AG09309 (cell line): ENCODE measurements around the gene ZNF410.
"Not testable (repeated sequence)": the region's sequence is repeated elsewhere in the genome, so short reads cannot be mapped to it uniquely, and the experiment has no call there.

ENCODE experiments used
- DNase-seq: peaks from one replicate; pipeline ENCODE4 v3.0.0-alpha.2; 2010; ENCODE audit warnings: low read depth
- H3K4me3 ChIP-seq: 2 replicates; pipeline ENCODE4 v1.5.1; 2011; ENCODE audit warnings: mild to moderate bottlenecking, low read depth, low read length, moderate library complexity; ENCODE audit not compliant: control insufficient read depth
- CTCF ChIP-seq: IDR thresholded peaks from 2 replicates; pipeline ENCODE4 v1.5.1; 2011; ENCODE audit warnings: mild to moderate bottlenecking, low read depth, low read length, inconsistent platforms; ENCODE audit not compliant: insufficient read depth, control insufficient read depth; ENCODE audit errors: missing control alignments

ZNF410 gene

DNA sequence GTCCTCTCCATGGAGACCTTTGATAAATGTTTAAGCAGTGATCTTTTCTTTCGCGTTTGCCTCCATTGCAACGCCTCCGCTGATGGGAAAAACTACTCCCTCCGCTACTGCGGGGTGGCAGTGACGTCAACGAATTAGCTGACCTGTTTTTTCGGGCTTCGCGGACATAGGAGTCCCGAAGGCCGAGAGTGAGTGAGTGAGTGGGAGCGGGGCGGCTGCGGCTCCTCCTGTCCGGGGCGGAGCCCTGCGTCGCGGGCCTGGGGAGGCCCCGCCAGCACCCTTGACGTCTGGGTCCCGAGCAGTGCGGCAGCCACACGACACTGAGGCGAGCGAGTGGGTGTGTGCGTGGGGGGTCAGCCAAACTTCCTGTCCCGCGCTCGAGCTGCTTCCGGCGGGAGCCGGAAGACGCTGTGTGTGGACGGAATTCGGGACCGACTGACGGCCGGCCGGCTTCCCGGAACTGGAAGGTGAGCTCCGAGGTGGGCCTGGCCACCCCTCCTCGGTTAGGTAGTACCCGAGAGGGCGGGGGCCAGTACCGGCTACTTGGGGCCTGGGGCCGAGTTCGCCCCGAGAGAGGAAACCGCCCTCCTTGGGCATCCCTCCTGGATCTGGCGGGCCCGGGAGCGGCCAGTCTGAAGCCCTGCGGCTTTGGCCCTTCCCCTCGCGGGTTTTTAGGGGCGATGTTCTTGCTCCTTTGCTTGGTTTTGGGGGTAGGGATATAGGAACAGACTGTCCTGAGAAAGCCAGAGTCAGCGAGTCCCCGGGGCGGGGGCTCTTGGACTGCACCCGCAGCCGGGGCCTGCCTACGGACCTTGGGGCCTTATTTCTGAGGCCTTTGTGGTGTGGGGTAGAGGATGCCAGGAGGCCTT is at the start of gene ZNF410:
Gene ZNF410, plus strand, starts transcription at position 411 of the 869 bp plus-strand sequence. CDS start 5,317 bp downstream, outside the sequence.
- H3K4me3 ChIP-seq = peak within 1 kb of the TSS; percentile 77
- peak; percentile 90 for DNase-seq
- no peak for TF ChIP-seq CTCF

- DNase-seq, H3K4me3 ChIP-seq: not testable (repeated sequence)
Observed at GRCh38 chr14:73838293-73839034, 48.2 kb upstream of the ZNF410 start.

DNA sequence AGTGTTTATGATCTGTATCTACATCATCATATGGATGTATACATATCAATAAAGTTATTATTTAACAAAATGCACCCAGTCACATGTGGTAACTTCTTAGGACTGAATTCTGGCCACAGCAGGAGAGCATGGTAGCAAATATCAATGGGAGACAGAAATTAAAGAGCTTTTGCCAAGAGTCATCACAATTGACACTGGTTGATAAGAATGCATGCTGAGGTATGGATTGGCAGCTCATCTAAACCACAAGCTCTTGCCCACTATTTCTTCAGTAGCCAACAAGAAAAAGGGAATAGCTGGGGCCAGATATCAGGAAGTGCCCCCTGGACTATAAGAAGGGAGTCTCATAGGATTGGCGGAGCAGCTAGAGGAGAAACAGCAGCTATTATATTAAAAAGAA is 44.5 kb upstream of the ZNF410 start:
- no peak for DNase-seq
- no peak for TF ChIP-seq CTCF
- H3K4me3 ChIP-seq = no peak overlapping the region

GRCh38 chr14:73842851-73843250 is 43.8 kb upstream of the ZNF410 start:
- DNase-seq = no peak
- no peak overlapping the region for H3K4me3 ChIP-seq
- TF ChIP-seq CTCF = no peak

- no peak for TF ChIP-seq CTCF
- no peak overlapping the region for H3K4me3 ChIP-seq
- no peak for DNase-seq
Observed at GRCh38 chr14:73843296-73843695, 43.4 kb upstream of the ZNF410 start.

DNA sequence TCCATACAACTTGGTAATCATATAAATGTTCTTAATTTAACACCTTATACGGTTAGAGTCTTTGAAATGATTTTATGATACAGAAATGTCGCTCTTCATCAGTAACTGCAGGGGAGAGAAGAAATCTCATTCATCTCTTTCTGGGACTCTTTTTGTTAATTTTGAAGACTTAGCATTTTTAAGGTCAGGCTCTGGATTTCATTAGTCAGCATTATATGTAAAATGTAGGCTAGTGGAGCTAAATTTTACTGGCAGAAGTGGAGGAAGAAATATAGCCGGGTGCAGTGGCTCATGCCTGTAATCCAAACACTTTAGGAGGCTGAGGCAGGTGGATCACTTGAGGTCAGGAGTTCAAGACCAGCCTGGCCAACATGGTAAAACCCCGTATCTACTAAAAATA is 39.7 kb upstream of the ZNF410 start:
- no peak for DNase-seq
- H3K4me3 ChIP-seq = no peak overlapping the region
- no peak for TF ChIP-seq CTCF

DNA sequence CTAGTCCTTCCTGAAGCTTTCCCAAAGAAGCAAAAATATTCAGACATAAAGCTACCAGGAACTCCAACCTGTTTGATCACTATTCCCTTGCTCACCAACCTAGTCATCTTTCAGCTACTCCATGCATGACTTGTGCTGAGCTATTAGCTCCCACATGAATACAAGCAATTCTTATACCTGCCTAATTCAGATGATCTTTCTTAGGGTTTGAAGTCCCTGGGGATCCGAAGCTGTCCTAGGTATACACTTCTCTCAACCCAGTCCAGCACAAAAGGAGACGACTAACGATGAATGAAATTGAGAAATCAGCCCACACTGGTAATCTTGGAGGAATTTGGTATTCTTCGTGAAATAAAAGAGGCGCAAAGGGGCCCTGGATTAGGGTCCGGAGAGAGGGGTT is 35.7 kb upstream of the ZNF410 start:
- no peak for DNase-seq
- TF ChIP-seq CTCF = no peak
- H3K4me3 ChIP-seq = peak overlapping the region; percentile 72
